Stimulated activated CD4-positive, alpha-beta T cell treated with anti-CD3 and anti-CD28 coated beads, Interleukin-2, amount 100 ng/mL, for 24 hours (primary cell): ENCODE measurements around the gene PAPSS2.
"Not testable (repeated sequence)": the region's sequence is repeated elsewhere in the genome, so short reads cannot be mapped to it uniquely, and the experiment has no call there.

ENCODE experiments used
- DNase-seq, 2 donors: peaks; one replicate each; pipeline ENCODE4 v3.0.0-alpha.2; 2020

The PAPSS2 gene

GRCh38 chr10:87643920-87644319 lies 15.8 kb upstream of the PAPSS2 start:
- DNase-seq = no peak

- not testable (repeated sequence) for DNase-seq
These were observed 15.2 kb upstream of the PAPSS2 start for GRCh38 chr10:87644500-87644899.

GRCh38 chr10:87646192-87646909 lies 13.3 kb upstream of the PAPSS2 start:
- no peak for DNase-seq

- no peak for DNase-seq
These were observed 12.7 kb upstream of the PAPSS2 start for GRCh38 chr10:87646935-87647334.

GRCh38 chr10:87650838-87651589 lies 8.7 kb upstream of the PAPSS2 start:
- DNase-seq = no peak

GRCh38 chr10:87651801-87652200 lies 7.9 kb upstream of the PAPSS2 start:
- no peak for DNase-seq

GRCh38 chr10:87652261-87652660 lies 7.4 kb upstream of the PAPSS2 start:
- no peak for DNase-seq

GRCh38 chr10:87654212-87654611 lies 5.5 kb upstream of the PAPSS2 start:
- DNase-seq = no peak

- no peak for DNase-seq
These were observed 3.1 kb upstream of the PAPSS2 start for GRCh38 chr10:87656431-87657072.

- DNase-seq = no peak
These were observed 2.3 kb upstream of the PAPSS2 start for GRCh38 chr10:87657371-87657770.

GRCh38 chr10:87658321-87658795 lies 1.3 kb upstream of the PAPSS2 start:
- DNase-seq = no peak

GRCh38 chr10:87658858-87659555 lies 671 bp upstream of the PAPSS2 start:
- DNase-seq = no peak

- DNase-seq = no peak
These were observed 931 bp downstream of the PAPSS2 start for GRCh38 chr10:87660484-87661133.

- DNase-seq = no peak
These were observed 2.4 kb downstream of the PAPSS2 start for GRCh38 chr10:87661861-87662785.

- no peak for DNase-seq
These were observed 4.6 kb downstream of the PAPSS2 start for GRCh38 chr10:87664276-87664701.

GRCh38 chr10:87667493-87667892 lies 7.8 kb downstream of the PAPSS2 start:
- DNase-seq = no peak

GRCh38 chr10:87668324-87669074 lies 8.8 kb downstream of the PAPSS2 start:
- no peak for DNase-seq

- DNase-seq = no peak
These were observed 10.1 kb downstream of the PAPSS2 start for GRCh38 chr10:87669752-87670151.

GRCh38 chr10:87670586-87670985 lies 10.9 kb downstream of the PAPSS2 start:
- no peak for DNase-seq

- no peak for DNase-seq
These were observed 11.6 kb downstream of the PAPSS2 start for GRCh38 chr10:87671139-87671815.
